GM12878 (cell line): ENCODE measurements around the gene SVOP. TPM values are rescaled to one million over a fixed set of nuclear protein-coding genes. Genes with fewer than 3 reads are reported as not detected.
"Not testable (repeated sequence)": the region's sequence is repeated elsewhere in the genome, so short reads cannot be mapped to it uniquely, and the experiment has no call there.

Experiments
- ATAC-seq: fragments of 200-7000 bp; cut with Tn5 transposase; 3 replicates; pipeline ENCODE4 v1.9.1; 2020; ENCODE audit warnings: mild to moderate bottlenecking, moderate library complexity
- BruUV-seq: library from RNA; stranded (reverse); fragments of 400-500 nt; replicated peaks from 2 replicates; lab custom pipeline; 2021; lab: Mats Ljungman, UMichigan
- CTCF ChIA-PET: fragments of 300-600 bp; sonication (Branson Sonifier 250); formaldehyde crosslinking; extraction: SDS; loops from one replicate; lab custom pipeline; 2021; ENCODE audit warnings: inconsistent platforms; lab: Yijun Ruan, JAX
- POLR2A ChIA-PET: fragments of 350-600 bp; formaldehyde crosslinking; extraction: SDS; loops from one replicate; lab custom pipeline; 2021; ENCODE audit warnings: inconsistent platforms; lab: Charles Lee
- RAD21 ChIA-PET: fragments of 300-600 bp; sonication (Branson Sonifier 250); formaldehyde crosslinking; loops from one replicate; lab custom pipeline; 2023; ENCODE audit warnings: antibody characterized with exemption; ENCODE audit not compliant: unreplicated experiment; lab: Charles Lee
- SMC1A ChIA-PET: fragments of 300-600 bp; sonication (Branson Sonifier 250); formaldehyde crosslinking; loops from one replicate; lab custom pipeline; 2023; ENCODE audit not compliant: unreplicated experiment, uncharacterized antibody; lab: Charles Lee
- DNase-seq: peaks from one replicate; pipeline ENCODE4 v3.0.0-alpha.2; 2011; ENCODE audit warnings: low read depth, low spot score
- FAIRE-seq: peaks from 3 replicates; lab custom pipeline; 2011; peaks lifted over from hg19 to GRCh38; lab: Jason Lieb, UNC
- H2AFZ ChIP-seq: 2 replicates; pipeline ENCODE4 v1.6.0; 2011; ENCODE audit warnings: low read depth, low read length, control low read depth; ENCODE audit not compliant: control insufficient read depth
- H3K27ac ChIP-seq: 2 replicates; pipeline ENCODE4 v1.5.1; 2011; ENCODE audit warnings: control low read depth; ENCODE audit not compliant: control insufficient read depth, insufficient read depth
- H3K27me3 ChIP-seq, 2 experiments: replicated peaks in 1 of 2; 2 replicates each; pipeline versions ENCODE4 v1.6.0 to v1.6.1; 2011; ENCODE audit warnings: low read length in 1 of 2; ENCODE audit not compliant: control insufficient read depth in 2 of 2, insufficient read depth in 2 of 2
- H3K36me3 ChIP-seq, 2 experiments: 2 replicates each; pipeline ENCODE4 v1.5.1; 2011; ENCODE audit warnings: low read length in 1 of 2; ENCODE audit not compliant: control insufficient read depth in 2 of 2, insufficient read depth in 2 of 2
- H3K4me1 ChIP-seq: 2 replicates; pipeline ENCODE4 v1.6.1; 2011; ENCODE audit warnings: mild to moderate bottlenecking, low read length, moderate library complexity, mixed read lengths; ENCODE audit not compliant: control insufficient read depth, insufficient read depth
- H3K4me2 ChIP-seq: 2 replicates; pipeline ENCODE4 v1.6.0; 2011; ENCODE audit warnings: control low read depth; ENCODE audit not compliant: control insufficient read depth, insufficient read depth
- H3K4me3 ChIP-seq: fragments of 200-600 bp; sonication (generic); 2 replicates; pipeline ENCODE4 v1.5.1; 2016
- H3K79me2 ChIP-seq: 2 replicates; pipeline ENCODE4 v1.6.0; 2011; ENCODE audit warnings: low read length; ENCODE audit not compliant: control insufficient read depth, insufficient read depth
- H3K9ac ChIP-seq: 2 replicates; pipeline ENCODE4 v1.8.0; 2011; ENCODE audit warnings: low read length, control low read depth, mixed read lengths; ENCODE audit not compliant: control insufficient read depth, insufficient read depth
- H3K9me3 ChIP-seq: replicated peaks from 3 replicates; pipeline ENCODE4 v1.5.1; 2011; ENCODE audit warnings: mild to moderate bottlenecking, low read length; ENCODE audit not compliant: control insufficient read depth, insufficient read depth
- H4K20me1 ChIP-seq: 2 replicates; pipeline ENCODE4 v1.6.0; 2011; ENCODE audit not compliant: control insufficient read depth, insufficient read depth
- ETV6 ChIP-seq, 2 experiments: fragments of 450-650 bp in 1 of 2; IDR thresholded peaks in 1 of 2; conservative IDR thresholded peaks in 1 of 2; 2 replicates each; pipeline ENCODE4 v1.6.1; 2014; ENCODE audit warnings: antibody characterized with exemption in 1 of 2, borderline replicate concordance in 1 of 2, low read depth in 1 of 2, mild to moderate bottlenecking in 1 of 2, moderate library complexity in 1 of 2
- NBN ChIP-seq: fragments of 450-650 bp; IDR thresholded peaks from 2 replicates; pipeline ENCODE4 v1.6.1; 2016
- WGBS: methylation state at CpG from one replicate; pipeline ENCODE4 v1.1.6; 2016; ENCODE audit warnings: low lambda C conversion rate; ENCODE audit not compliant: insufficient replicate concordance, insufficient coverage; ENCODE audit errors: missing lambda C conversion rate; 5-methylcytosine and 5-hydroxymethylcytosine counted together
- in situ Hi-C: fragments of 300-500 bp; cut with MboI; formaldehyde crosslinking; loops from 9 replicates; pipeline ENCODE4 v1.14.3; 2018; ENCODE audit warnings: mixed read lengths
- intact Hi-C: fragments of 100-400 bp; cut with micrococcal nuclease; formaldehyde crosslinking; loops from one replicate; pipeline ENCODE4 v1.14.2; 2022; ENCODE audit not compliant: unreplicated experiment
- polyA plus RNA-seq, 11 experiments: library from polyadenylated mRNA; depleted of rRNA in 4 of 11; unstranded in 6 of 11; stranded (reverse) in 5 of 11; fragments of >200 nt; fragmentation: Nextera tagmentation in 4 of 11; fragmentation: Illumina TruSeq in 1 of 11; extraction: Ambion mirVana in 4 of 11; extraction: Trizol in 1 of 11; gene quantifications; 1 replicate in 1 of 11; 2 replicates in 10 of 11; pipeline versions ENCODE4 v1.2.1 to v1.2.3, GENCODE V29; 2011 to 2016; ENCODE audit warnings: inconsistent platforms in 2 of 11, missing spikeins in 2 of 11, low read depth in 1 of 11
- total RNA-seq, 4 experiments: library from RNA; depleted of rRNA in 3 of 4; stranded (reverse); fragments of >200 nt in 3 of 4; fragmentation: Illumina TruSeq in 1 of 4; extraction: Trizol in 1 of 4; gene quantifications; 2 replicates each; pipeline versions ENCODE4 v1.2.1 to v1.2.3, GENCODE V29; 2013 to 2021

SVOP gene
- total and polyA plus RNA-seq, 10 of the 15 experiments (the other 5 are each of a cell fraction or from before 2014, with no cell fraction given) = under 0.01 TPM; not detected in 9

DNA sequence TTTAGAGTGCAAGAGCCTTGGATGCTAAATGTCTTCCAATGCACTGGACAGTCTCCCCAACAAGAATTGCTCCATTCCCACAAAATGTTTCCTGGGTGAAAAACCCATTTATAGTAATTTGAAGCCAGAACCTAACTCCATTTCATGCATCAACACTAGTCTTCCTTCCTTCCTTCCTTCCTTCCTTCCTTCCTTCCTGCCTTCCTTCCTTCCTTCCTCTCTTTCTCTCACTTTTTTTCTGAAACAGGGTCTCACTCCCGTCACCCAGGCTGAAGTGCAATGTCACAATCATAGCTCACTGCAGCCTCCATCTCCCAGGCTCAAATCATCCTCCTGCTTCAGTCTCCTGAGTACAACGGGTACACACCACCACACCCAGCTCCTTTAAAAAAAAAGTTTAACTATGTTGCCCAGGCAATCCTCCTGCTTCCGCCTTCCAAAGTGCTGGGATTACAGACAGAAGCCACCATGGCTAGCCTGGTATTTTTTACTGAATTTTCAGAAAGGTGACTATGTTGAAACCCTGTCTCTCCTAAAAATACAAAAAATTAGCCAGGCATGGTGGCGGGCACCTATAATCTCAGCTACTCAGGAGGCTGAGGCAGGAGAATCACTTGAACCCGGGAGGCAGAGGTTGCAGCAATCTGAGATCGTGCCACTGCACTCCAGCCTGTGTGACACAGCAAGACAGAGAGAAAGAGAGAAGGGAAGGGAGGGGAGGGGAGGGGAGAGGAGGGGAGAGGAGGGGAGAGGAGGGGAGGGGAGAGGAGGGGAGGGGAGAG is 161.5 kb downstream of the SVOP start:
- H3K27ac ChIP-seq, ATAC-seq, H2AFZ ChIP-seq, H4K20me1 ChIP-seq, BruUV-seq, H3K36me3 ChIP-seq, DNase-seq, H3K4me3 ChIP-seq, H3K27me3 ChIP-seq, FAIRE-seq, intact Hi-C loops, H3K9ac ChIP-seq, H3K9me3 ChIP-seq, in situ Hi-C loops: not testable (repeated sequence)
- Histone ChIP-seq H3K79me2 (peaks cover 33% of the 10 kb centered on the region), H3K4me1 (peaks cover 44% of the 10 kb centered on the region), H3K4me2 (peak overlapping the region; percentile 97; the same call in 1 of the 2 replicates)
- 61% methylated on average over 6 of the region's 6 CpGs for WGBS
- SMC1A ChIA-PET = interaction anchor here (1.0 to 2.3 kb wide), 11 partner anchors 10 to 234 kb away, joined by 3 to 9 read pairs (median 4); partner anchors contain the start of gene ALKBH2
- POLR2A ChIA-PET = interaction anchor here (0.6 to 5.6 kb wide), 6 partner anchors 10 to 1574 kb away, joined by 3 to 30 read pairs (median 6); no protein-coding TSS in a partner anchor
- TF ChIP-seq NBN = peak; percentile 28; the same call in 1 of the 2 replicates
- TF ChIP-seq ETV6 (conservative IDR thresholded peaks at IDR 0.05 in 1 of 2, IDR thresholded peaks at IDR 0.05 in 1 of 2; ENCODE audit: borderline replicate concordance in 1 of 2, low read depth in 1 of 2) = peak in 1 of 2 experiments; percentile 93; a peak in 2 of 4 replicates
- CTCF ChIA-PET = interaction anchor here (0.6 to 1.9 kb wide), 11 partner anchors 9 to 289 kb away, joined by 3 to 7 read pairs (median 4); no protein-coding TSS in a partner anchor
- RAD21 ChIA-PET = interaction anchor here (0.7 to 4.7 kb wide), 7 partner anchors 9 to 242 kb away, joined by 3 to 18 read pairs (median 8); no protein-coding TSS in a partner anchor
